Chondrocyte (in vitro differentiated cells): ENCODE data around the gene PPP1R2B. TPM values are rescaled to one million over a fixed set of nuclear protein-coding genes. Genes with fewer than 3 reads are reported as not detected.

Source experiments
- DNase-seq: peaks from one replicate; pipeline ENCODE4 v3.0.0; 2021; ENCODE audit warnings: mixed read lengths, low spot score
- H3K27ac Mint-ChIP-seq: one replicate; pipeline ENCODE4 v1.8.0; 2021; ENCODE audit warnings: mild to moderate bottlenecking, moderate library complexity, mixed read lengths; ENCODE audit not compliant: unreplicated experiment
- H3K27me3 Mint-ChIP-seq: 2 replicates; pipeline ENCODE4 v1.8.0; 2021; ENCODE audit warnings: low read depth, mixed read lengths
- H3K36me3 Mint-ChIP-seq: 2 replicates; pipeline ENCODE4 v1.8.0; 2021; ENCODE audit warnings: low read depth, mixed read lengths
- H3K4me1 Mint-ChIP-seq: 2 replicates; pipeline ENCODE4 v1.8.0; 2021; ENCODE audit warnings: low read depth, mild to moderate bottlenecking, mixed read lengths
- H3K4me3 Mint-ChIP-seq: one replicate; pipeline ENCODE4 v1.8.0; 2021; ENCODE audit warnings: mild to moderate bottlenecking, moderate library complexity, mixed read lengths; ENCODE audit not compliant: unreplicated experiment
- H3K9me3 Mint-ChIP-seq: 2 replicates; pipeline ENCODE4 v1.8.0; 2021; ENCODE audit warnings: low read depth, mixed read lengths
- CTCF ChIP-seq: fragments of 200-600 bp; sonication (generic); IDR thresholded peaks from 2 replicates; pipeline ENCODE4 v1.5.0; 2021; ENCODE audit warnings: antibody characterized with exemption, mild to moderate bottlenecking, moderate library complexity
- long read RNA-seq: library from polyadenylated mRNA; stranded (forward); transcript quantifications from one replicate; pipeline ENCODE4 v2.0.0, GENCODE V29; 2021
- total RNA-seq: library from RNA; stranded (reverse); gene quantifications from 3 replicates; pipeline ENCODE4 v1.2.1, GENCODE V29; 2021

PPP1R2B gene
- total RNA-seq = not detected in 3 replicates
- long read RNA-seq = 0 reads

GRCh38 chr5:156850206-156850751 lies at the start of gene PPP1R2B:
Gene PPP1R2B (plus strand): TSS chr5:156850295. CDS start chr5:156850563, 268 bp downstream.
- H3K4me1 Mint-ChIP-seq = no peaks in the 10 kb centered on the region
- H3K27me3 Mint-ChIP-seq = peaks cover 4% of the 10 kb centered on the region
- H3K9me3 Mint-ChIP-seq = peaks cover 20% of the 10 kb centered on the region
- TF ChIP-seq CTCF = no peak
- H3K4me3 Mint-ChIP-seq = no peak within 1 kb of the TSS
- H3K36me3 Mint-ChIP-seq = no peaks in the 10 kb centered on the region
- no peak for DNase-seq
- no peak within 1 kb of the TSS for H3K27ac Mint-ChIP-seq

GRCh38 chr5:156800929-156801328 lies 49.2 kb upstream of the PPP1R2B start:
- H3K4me1 Mint-ChIP-seq = no peaks in the 10 kb centered on the region
- no peak for DNase-seq
- no peak overlapping the region for H3K4me3 Mint-ChIP-seq
- H3K27me3 Mint-ChIP-seq = peaks cover 24% of the 10 kb centered on the region
- TF ChIP-seq CTCF = peak; percentile 19
- H3K36me3 Mint-ChIP-seq = no peaks in the 10 kb centered on the region
- no peaks in the 10 kb centered on the region for H3K9me3 Mint-ChIP-seq
- H3K27ac Mint-ChIP-seq = no peak overlapping the region

- Mint-ChIP-seq H3K27ac (no peak overlapping the region), H3K9me3 (peaks cover 6% of the 10 kb centered on the region), H3K4me3 (no peak overlapping the region), H3K4me1 (no peaks in the 10 kb centered on the region), H3K36me3 (peaks cover 2% of the 10 kb centered on the region), H3K27me3 (peaks cover 23% of the 10 kb centered on the region)
- DNase-seq = no peak
- TF ChIP-seq CTCF = no peak
These were observed 47.6 kb upstream of the PPP1R2B start for GRCh38 chr5:156802501-156802900.

- Mint-ChIP-seq H3K27me3 (peaks cover 23% of the 10 kb centered on the region), H3K4me1 (no peaks in the 10 kb centered on the region), H3K4me3 (no peak overlapping the region), H3K27ac (no peak overlapping the region), H3K36me3 (peaks cover 2% of the 10 kb centered on the region), H3K9me3 (peaks cover 6% of the 10 kb centered on the region)
- TF ChIP-seq CTCF = no peak
- DNase-seq = no peak
These were observed 46.7 kb upstream of the PPP1R2B start for GRCh38 chr5:156803404-156803803.

- DNase-seq = no peak
- Mint-ChIP-seq H3K4me1 (no peaks in the 10 kb centered on the region), H3K4me3 (no peak overlapping the region), H3K27ac (no peak overlapping the region), H3K9me3 (peaks cover 10% of the 10 kb centered on the region), H3K36me3 (no peaks in the 10 kb centered on the region), H3K27me3 (peaks cover 14% of the 10 kb centered on the region)
- TF ChIP-seq CTCF = no peak
These were observed 37.1 kb upstream of the PPP1R2B start for GRCh38 chr5:156812959-156813358.
